Transverse colon (tissue), 4 donors: ENCODE results near the gene SNRK.

Experiments
- EP300 ChIP-seq: sonication (generic); formaldehyde crosslinking; IDR thresholded peaks from one replicate; pipeline ENCODE4 v1.6.1; 2017; ENCODE audit warnings: antibody characterized with exemption, low read depth
- POLR2A ChIP-seq: fragments of 450-650 bp; IDR thresholded peaks from one replicate; pipeline ENCODE4 v1.6.1; 2016; ENCODE audit warnings: antibody characterized with exemption, mild to moderate bottlenecking, moderate library complexity
- POLR2AphosphoS5 ChIP-seq, 3 donors: sonication (generic); formaldehyde crosslinking; IDR thresholded peaks; one replicate each; pipeline ENCODE4 v1.6.1; 2016; ENCODE audit warnings: antibody characterized with exemption in 3 of 3
- TF ChIP-seq, protein P1 (sequence below), 5 experiments: fragments of 200-600 bp in 3 of 5; fragments of 450-650 bp in 2 of 5; sonication (generic) in 3 of 5; IDR thresholded peaks; 1 replicate in 2 of 5; 2 replicates in 3 of 5; pipeline ENCODE4 v1.5.1; 2016 to 2017; ENCODE audit warnings: antibody characterized with exemption in 5 of 5, inconsistent platforms in 3 of 5, mild to moderate bottlenecking in 2 of 5, moderate library complexity in 1 of 5

DNA sequence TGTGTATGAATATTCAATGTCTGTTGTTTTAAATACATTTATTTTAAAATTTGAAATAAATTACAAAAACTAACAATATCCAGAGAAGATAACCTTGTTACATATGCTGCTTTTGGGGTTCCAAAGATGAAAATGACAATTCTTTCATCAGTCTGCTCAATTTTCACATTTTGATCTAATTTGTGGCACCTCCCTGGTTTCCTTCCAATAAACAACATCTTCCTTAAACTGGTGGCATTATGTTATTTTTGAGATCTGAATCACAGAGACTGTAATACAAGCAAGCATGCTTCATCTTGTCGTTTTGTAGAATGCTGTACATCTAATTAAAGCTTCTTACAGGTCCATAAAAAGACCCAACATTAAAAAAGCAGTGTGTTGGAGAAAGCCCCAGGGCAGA lies 2.2 kb upstream of the SNRK start:
- TF ChIP-seq POLR2AphosphoS5 (IDR thresholded peaks at IDR 0.05) = no peak
- TF ChIP-seq, protein P1, sequence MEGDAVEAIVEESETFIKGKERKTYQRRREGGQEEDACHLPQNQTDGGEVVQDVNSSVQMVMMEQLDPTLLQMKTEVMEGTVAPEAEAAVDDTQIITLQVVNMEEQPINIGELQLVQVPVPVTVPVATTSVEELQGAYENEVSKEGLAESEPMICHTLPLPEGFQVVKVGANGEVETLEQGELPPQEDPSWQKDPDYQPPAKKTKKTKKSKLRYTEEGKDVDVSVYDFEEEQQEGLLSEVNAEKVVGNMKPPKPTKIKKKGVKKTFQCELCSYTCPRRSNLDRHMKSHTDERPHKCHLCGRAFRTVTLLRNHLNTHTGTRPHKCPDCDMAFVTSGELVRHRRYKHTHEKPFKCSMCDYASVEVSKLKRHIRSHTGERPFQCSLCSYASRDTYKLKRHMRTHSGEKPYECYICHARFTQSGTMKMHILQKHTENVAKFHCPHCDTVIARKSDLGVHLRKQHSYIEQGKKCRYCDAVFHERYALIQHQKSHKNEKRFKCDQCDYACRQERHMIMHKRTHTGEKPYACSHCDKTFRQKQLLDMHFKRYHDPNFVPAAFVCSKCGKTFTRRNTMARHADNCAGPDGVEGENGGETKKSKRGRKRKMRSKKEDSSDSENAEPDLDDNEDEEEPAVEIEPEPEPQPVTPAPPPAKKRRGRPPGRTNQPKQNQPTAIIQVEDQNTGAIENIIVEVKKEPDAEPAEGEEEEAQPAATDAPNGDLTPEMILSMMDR (IDR thresholded peaks at IDR 0.05) = no peak
- no peak for TF ChIP-seq POLR2A
- TF ChIP-seq EP300 = no peak
